GM10248 (cell line): ENCODE results near the gene F8.
"Not testable (repeated sequence)": the region's sequence is repeated elsewhere in the genome, so short reads cannot be mapped to it uniquely, and the experiment has no call there.

Experiments
- CTCF ChIA-PET: fragments of 300-600 bp; sonication (Branson Sonifier 250); formaldehyde crosslinking; extraction: SDS; loops from one replicate; lab custom pipeline; 2021; ENCODE audit warnings: antibody characterized with exemption; lab: Yijun Ruan, JAX
- POLR2A ChIA-PET: fragments of 350-650 bp; sonication (Branson Sonifier 250); formaldehyde crosslinking; extraction: SDS; loops from one replicate; lab custom pipeline; 2020; ENCODE audit warnings: antibody characterized with exemption; lab: Yijun Ruan, JAX
- DNase-seq: peaks from one replicate; pipeline ENCODE4 v3.0.0; 2012; ENCODE audit errors: extremely low spot score
- TF ChIP-seq, protein P1 (sequence below): IDR thresholded peaks from 2 replicates; pipeline ENCODE4 v1.5.1; 2012; ENCODE audit warnings: mild to moderate bottlenecking, low read depth; ENCODE audit errors: extremely low read depth, missing control alignments, control extremely low read depth

The F8 gene

DNA sequence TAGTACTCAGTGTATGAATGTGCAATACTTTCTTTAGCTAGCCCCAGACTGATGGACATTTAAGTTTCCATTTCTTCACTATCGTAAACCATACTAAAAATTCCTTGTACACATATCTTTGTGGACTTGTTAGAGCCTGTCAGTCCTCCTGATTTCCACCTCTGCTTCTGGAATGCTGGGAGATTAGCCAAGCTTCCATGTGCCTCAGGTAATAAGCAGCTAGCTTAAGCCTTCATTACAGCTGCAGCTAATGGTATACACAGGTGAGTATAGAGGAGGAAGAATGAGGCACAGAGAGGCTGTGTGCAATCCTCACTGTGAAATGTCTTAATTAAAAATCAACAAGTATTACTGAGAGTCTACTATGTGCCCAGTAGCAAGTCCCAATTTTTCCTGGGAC, 197.9 kb downstream of the F8 start:
- CTCF ChIA-PET: no interaction called here
- DNase-seq: no peak
- POLR2A ChIA-PET: no interaction called here
- TF ChIP-seq, protein P1, sequence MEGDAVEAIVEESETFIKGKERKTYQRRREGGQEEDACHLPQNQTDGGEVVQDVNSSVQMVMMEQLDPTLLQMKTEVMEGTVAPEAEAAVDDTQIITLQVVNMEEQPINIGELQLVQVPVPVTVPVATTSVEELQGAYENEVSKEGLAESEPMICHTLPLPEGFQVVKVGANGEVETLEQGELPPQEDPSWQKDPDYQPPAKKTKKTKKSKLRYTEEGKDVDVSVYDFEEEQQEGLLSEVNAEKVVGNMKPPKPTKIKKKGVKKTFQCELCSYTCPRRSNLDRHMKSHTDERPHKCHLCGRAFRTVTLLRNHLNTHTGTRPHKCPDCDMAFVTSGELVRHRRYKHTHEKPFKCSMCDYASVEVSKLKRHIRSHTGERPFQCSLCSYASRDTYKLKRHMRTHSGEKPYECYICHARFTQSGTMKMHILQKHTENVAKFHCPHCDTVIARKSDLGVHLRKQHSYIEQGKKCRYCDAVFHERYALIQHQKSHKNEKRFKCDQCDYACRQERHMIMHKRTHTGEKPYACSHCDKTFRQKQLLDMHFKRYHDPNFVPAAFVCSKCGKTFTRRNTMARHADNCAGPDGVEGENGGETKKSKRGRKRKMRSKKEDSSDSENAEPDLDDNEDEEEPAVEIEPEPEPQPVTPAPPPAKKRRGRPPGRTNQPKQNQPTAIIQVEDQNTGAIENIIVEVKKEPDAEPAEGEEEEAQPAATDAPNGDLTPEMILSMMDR: no peak

DNA sequence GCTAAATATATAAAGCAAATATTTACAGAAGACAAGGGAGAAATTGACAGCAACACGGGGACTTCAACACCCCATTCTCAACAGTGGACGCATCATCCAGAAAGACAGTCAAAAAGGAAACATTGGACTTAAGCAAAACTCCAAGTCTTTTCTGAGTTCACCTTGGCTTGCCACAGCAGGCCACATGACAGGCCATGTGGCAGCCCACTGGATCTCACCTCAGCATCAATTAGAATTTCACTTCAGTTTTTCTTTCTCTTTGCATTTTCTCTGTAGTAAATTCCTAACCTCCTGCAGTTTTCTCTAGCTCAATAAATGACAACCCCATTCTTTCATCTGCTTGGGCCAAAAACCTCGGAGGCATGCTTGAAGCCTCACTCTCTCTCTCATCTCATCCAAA, 200.5 kb downstream of the F8 start:
- POLR2A ChIA-PET: no interaction called here
- DNase-seq: no peak

DNA sequence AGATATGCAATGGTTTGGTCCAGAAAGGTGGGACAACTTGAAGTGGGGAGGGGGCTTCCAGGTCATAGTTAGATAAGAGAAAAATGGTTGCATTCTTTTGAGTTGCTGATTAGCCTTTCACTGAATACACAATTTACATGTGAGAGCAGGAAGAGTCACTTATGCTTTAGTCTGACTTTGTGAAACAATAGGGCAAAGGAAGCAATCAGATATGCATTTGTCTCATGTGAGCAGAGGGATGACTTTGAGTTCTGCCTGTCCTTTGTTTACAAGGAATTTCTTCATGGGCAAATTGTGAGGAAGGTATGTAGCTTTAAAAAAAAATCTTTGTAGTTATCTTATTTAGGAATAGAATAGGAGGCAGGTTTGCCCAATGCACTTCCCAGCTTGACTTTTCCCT, 201.0 kb downstream of the F8 start:
- TF ChIP-seq, protein P1: no peak
- ChIA-PET POLR2A (no interaction called here), CTCF (interaction anchor here (0.7 to 1.6 kb wide), 2 partner anchors 23 to 70 kb away, joined by 3 read pairs; partner anchors contain the start of gene GAB3)
- DNase-seq: no peak

More for the DNA sequence above, 200.5 kb downstream of the F8 start:
- TF ChIP-seq, protein P1: no peak
- CTCF ChIA-PET: interaction anchor here (0.7 to 1.6 kb wide), 2 partner anchors 23 to 71 kb away, joined by 3 read pairs; partner anchors contain the start of gene GAB3

DNA sequence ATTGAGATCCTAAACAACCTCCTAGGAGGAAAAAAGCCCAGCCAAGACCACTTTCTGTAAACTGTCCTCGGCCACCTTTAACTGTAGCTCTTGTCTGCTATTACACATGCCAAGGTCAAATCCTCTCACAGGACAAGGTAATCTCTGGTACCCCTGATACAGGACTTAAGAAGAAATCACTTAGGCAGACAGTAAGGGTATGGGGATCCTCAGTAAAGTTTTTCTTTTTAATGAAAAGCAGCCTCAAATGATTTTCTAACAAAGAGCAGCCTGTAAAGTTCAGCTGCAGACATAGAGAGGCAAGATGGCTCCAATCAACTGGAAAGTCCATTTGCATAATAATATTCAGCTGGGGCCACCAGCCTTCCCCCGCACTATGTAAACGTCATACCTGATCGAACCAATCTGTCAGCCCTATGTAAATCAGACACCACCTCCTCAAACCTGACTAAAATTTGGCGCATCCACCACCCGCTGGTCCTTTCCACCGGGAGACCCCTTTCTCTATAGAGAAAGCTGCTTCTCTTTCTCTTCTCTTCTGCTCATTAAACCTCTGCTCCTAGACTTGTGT, 202.7 kb downstream of the F8 start:
- DNase-seq: no peak
- TF ChIP-seq, protein P1: no peak
- ChIA-PET POLR2A (no interaction called here), CTCF (interaction anchor here (1.3 kb wide), 1 partner anchor 12 kb away, joined by 3 read pairs; no protein-coding TSS in a partner anchor)

DNA sequence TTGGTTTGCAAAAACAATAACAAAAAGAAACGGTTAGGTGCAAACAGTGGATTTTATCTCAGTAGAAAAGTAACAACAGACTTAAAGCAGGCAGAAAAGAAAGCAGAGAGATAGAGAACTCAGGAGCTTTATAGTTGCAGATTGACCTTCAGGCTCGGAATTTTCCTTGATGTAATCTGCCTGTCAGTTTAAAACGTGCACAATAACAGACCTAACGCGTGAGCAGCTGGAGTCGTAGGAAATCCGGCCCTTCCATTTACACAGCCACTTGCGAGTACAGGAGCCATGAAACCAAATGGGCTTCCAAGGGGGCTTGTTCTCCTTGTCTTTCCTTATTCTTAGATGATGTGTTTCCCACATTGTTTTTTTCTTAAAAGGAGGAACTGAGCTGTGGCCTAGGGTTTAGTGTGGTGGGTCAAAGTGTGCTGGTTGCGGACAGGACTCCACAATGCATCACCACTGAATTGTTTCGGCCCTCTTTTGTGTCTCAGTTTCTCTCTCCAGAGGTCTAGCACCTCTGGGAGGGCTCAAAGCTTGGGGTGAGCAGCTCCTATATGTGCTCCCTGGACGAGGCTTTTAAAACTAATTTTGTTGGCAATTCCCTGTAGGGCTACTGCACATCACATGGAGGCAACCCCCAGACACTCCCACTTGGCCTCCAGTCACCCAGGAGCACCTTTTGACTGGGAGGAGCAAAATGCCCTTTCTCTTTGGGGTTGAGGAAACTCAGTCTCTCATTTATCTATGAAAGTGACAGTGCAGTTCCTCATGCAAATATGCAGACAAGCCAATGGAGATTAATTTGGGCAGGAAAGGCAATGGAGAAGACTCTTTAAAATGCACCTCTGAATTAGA, 203.4 kb downstream of the F8 start:
- CTCF ChIA-PET: interaction anchor here (1.3 kb wide), 1 partner anchor 11 kb away, joined by 3 read pairs; no protein-coding TSS in a partner anchor
- TF ChIP-seq, protein P1: no peak
- POLR2A ChIA-PET: no interaction called here
- no peak for DNase-seq

DNA sequence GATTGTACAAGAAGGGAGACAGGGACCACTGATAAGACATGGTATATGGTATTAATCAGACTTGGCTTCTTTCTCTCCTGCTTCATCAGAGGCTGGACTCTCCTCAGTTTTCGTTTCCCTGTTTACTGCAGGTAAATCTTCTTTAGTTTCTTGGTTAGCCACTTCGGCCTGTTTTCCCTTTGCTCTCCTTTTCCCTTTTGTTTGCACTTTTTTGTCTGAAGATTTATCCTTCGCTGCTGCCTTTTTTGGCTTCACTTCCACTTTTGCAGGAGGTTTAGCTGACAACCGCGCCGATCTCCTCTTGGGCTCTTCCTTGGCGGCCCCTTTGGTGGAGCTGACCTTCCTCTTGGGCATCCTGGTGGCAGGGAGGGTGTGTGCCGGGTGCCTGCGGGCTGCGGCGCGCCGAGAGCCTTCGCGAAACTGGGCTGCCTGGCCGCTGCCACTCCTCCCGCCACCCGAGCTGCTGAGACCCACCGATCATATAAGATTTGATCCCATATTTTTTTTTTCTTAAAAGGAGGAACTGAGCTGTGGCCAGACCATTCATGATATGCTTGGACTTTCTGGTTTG, 205.4 kb downstream of the F8 start:
- POLR2A ChIA-PET, CTCF ChIA-PET, DNase-seq: not testable (repeated sequence)

DNA sequence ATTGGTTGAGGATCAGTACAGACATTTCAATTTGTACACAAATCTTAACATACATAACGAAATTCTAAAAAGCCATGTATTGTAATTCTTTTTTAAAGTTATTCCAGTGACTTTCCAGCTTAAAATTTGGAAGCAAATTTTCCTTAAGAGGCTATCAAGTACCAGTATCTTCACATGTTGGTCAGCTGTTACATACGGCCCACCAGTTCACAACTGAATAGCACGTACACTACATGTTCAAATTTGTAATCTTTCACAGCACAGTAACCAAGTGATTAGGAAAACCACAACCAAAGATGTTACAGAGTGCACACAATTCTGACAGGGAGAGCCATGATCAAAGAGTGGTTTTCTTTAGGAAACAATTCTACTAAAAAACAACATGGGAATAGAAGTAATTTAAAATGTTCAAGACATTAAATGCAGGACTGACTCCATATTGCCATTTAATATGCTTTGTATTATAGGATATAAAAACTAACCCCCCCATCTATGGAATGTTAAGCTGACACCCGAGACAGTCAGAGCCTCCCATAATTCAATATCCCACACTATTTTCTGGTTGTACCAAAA, 206.1 kb downstream of the F8 start:
- POLR2A ChIA-PET: not testable (repeated sequence)

More for the DNA sequence above, 206.1 kb downstream of the F8 start:
- CTCF ChIA-PET, DNase-seq: not testable (repeated sequence)
